Measurements from ENCODE around the gene MPP4. TPM values are rescaled to one million over a fixed set of nuclear protein-coding genes. Genes with fewer than 3 reads are reported as not detected.

The MPP4 gene
- polyA plus RNA-seq, 1 donor from 2014 or later = 0.38 TPM

DNA sequence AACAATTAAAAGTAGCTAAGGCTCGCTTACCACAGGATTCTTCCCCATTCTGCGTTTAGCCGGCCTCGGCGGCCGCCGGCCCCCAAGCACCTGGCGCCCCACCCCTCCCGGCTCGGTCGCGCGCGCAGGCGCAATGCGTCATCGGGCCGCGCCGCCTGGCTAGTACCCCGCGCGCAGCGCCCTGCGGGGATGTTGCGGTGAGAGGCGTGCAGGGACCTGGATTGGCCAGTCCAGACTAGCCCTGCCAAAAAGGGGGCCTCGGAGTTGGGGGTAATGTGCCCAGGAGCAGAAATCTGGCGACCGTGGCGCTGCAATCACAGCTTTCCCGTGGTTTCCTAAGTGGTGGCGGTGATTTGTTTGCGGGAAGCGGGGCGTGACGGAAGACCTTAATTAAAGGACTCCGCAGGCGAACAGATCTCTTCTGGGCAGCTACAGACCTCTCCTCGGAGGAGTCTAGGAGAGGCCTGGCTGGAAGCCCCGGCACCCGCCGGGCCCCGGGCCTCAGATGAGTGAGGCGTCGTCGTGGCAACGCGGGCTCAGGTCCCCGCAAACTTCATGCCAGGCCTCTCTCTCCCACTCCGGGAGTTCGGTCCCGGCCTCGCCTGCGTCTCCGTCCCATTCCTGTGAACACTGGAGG, 55.7 kb downstream of the MPP4 start:
- H3K9me3 ChIP-seq (ENCODE audit: low read length) = no peaks in the 10 kb centered on the region
- no peaks in the 10 kb centered on the region for H3K27me3 ChIP-seq (ENCODE audit: insufficient read depth, low read depth, low read length)
- H3K36me3 ChIP-seq (ENCODE audit: insufficient read depth, low read length) = no peaks in the 10 kb centered on the region
- no peaks in the 10 kb centered on the region for H3K9me2 ChIP-seq (ENCODE audit: insufficient read depth, low read length)
- peaks cover 28% of the 10 kb centered on the region for H3K79me2 ChIP-seq (replicated peaks; ENCODE audit: insufficient read depth, low read length)
- H3K9ac ChIP-seq (ENCODE audit: low read length) = peak overlapping the region; percentile 83
- H3F3A ChIP-seq (ENCODE audit: insufficient read depth, low read length, poor library complexity, severe bottlenecking) = no peaks in the 10 kb centered on the region
- no peaks in the 10 kb centered on the region for H4K20me1 ChIP-seq (ENCODE audit: insufficient read depth)
- peak overlapping the region; percentile 59 for H2AFZ ChIP-seq (ENCODE audit: low read depth, low read length)
- H3K4me2 ChIP-seq (ENCODE audit: low read length) = peak overlapping the region; percentile 53
- TF ChIP-seq EZH2 (IDR thresholded peaks at IDR 0.05; ENCODE audit: borderline replicate concordance, insufficient read depth, low read length, poor library complexity, severe bottlenecking) (no peak), RAD21 (conservative IDR thresholded peaks at IDR 0.05) (no peak), EP300 (conservative IDR thresholded peaks at IDR 0.05; ENCODE audit: poor library complexity, severe bottlenecking) (peak; percentile 65), MXI1 (conservative IDR thresholded peaks at IDR 0.05; ENCODE audit: poor library complexity, severe bottlenecking) (peak; percentile 94), TAF1 (IDR thresholded peaks at IDR 0.05; ENCODE audit: low read depth) (peak; percentile 65), POLR2AphosphoS5 (IDR thresholded peaks at IDR 0.05) (peak; percentile 91), SMC3 (conservative IDR thresholded peaks at IDR 0.05; ENCODE audit: poor library complexity) (no peak)
- TF ChIP-seq, protein P1, sequence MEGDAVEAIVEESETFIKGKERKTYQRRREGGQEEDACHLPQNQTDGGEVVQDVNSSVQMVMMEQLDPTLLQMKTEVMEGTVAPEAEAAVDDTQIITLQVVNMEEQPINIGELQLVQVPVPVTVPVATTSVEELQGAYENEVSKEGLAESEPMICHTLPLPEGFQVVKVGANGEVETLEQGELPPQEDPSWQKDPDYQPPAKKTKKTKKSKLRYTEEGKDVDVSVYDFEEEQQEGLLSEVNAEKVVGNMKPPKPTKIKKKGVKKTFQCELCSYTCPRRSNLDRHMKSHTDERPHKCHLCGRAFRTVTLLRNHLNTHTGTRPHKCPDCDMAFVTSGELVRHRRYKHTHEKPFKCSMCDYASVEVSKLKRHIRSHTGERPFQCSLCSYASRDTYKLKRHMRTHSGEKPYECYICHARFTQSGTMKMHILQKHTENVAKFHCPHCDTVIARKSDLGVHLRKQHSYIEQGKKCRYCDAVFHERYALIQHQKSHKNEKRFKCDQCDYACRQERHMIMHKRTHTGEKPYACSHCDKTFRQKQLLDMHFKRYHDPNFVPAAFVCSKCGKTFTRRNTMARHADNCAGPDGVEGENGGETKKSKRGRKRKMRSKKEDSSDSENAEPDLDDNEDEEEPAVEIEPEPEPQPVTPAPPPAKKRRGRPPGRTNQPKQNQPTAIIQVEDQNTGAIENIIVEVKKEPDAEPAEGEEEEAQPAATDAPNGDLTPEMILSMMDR (IDR thresholded peaks at IDR 0.05; ENCODE audit: poor library complexity, severe bottlenecking) = peak; percentile 37
- TF ChIP-seq, protein P2, sequence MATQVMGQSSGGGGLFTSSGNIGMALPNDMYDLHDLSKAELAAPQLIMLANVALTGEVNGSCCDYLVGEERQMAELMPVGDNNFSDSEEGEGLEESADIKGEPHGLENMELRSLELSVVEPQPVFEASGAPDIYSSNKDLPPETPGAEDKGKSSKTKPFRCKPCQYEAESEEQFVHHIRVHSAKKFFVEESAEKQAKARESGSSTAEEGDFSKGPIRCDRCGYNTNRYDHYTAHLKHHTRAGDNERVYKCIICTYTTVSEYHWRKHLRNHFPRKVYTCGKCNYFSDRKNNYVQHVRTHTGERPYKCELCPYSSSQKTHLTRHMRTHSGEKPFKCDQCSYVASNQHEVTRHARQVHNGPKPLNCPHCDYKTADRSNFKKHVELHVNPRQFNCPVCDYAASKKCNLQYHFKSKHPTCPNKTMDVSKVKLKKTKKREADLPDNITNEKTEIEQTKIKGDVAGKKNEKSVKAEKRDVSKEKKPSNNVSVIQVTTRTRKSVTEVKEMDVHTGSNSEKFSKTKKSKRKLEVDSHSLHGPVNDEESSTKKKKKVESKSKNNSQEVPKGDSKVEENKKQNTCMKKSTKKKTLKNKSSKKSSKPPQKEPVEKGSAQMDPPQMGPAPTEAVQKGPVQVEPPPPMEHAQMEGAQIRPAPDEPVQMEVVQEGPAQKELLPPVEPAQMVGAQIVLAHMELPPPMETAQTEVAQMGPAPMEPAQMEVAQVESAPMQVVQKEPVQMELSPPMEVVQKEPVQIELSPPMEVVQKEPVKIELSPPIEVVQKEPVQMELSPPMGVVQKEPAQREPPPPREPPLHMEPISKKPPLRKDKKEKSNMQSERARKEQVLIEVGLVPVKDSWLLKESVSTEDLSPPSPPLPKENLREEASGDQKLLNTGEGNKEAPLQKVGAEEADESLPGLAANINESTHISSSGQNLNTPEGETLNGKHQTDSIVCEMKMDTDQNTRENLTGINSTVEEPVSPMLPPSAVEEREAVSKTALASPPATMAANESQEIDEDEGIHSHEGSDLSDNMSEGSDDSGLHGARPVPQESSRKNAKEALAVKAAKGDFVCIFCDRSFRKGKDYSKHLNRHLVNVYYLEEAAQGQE (IDR thresholded peaks at IDR 0.05; ENCODE audit: borderline replicate concordance) = no peak
- peak overlapping the region; percentile 74 for H3K27ac ChIP-seq (ENCODE audit: low read length)
- H3K4me3 ChIP-seq (ENCODE audit: low read length) = peak overlapping the region; percentile 74

DNA sequence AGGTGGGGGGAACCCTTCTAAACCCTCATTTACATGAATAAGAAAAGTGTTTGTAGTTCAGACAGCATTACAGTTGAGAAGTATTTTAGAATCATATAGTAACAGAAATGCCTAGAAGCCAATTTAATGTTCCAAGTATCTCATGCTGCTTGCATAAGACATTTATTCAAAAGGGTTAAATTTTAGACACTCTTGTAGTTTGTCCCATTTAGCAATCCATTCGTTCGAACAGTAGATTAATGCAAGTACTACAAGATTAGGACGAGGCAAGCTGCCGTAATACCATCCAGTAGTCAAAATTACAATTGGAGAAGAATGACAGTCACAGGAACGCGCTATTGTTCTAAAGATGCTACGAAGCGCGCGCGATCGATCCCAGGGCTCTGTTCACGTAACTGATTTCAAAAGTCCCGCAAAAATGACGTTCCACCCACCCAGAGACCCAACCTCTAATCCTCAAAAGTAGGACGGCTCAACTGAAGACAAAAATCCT, 56.3 kb downstream of the MPP4 start:
- Histone ChIP-seq H3K36me3 (ENCODE audit: insufficient read depth, low read length) (no peaks in the 10 kb centered on the region), H3K9ac (ENCODE audit: low read length) (peak overlapping the region; percentile 83), H3K9me3 (ENCODE audit: low read length) (no peaks in the 10 kb centered on the region), H3K79me2 (replicated peaks; ENCODE audit: insufficient read depth, low read length) (peaks cover 28% of the 10 kb centered on the region), H3K9me2 (ENCODE audit: insufficient read depth, low read length) (no peaks in the 10 kb centered on the region), H3K27me3 (ENCODE audit: insufficient read depth, low read depth, low read length) (no peaks in the 10 kb centered on the region), H3K4me2 (ENCODE audit: low read length) (peak overlapping the region; percentile 88), H4K20me1 (ENCODE audit: insufficient read depth) (no peaks in the 10 kb centered on the region), H2AFZ (ENCODE audit: low read depth, low read length) (peak overlapping the region; percentile 59), H3K4me3 (ENCODE audit: low read length) (peak overlapping the region; percentile 74), H3F3A (ENCODE audit: insufficient read depth, low read length, poor library complexity, severe bottlenecking) (no peaks in the 10 kb centered on the region), H3K27ac (ENCODE audit: low read length) (peak overlapping the region; percentile 74)
- TF ChIP-seq, protein P1 (IDR thresholded peaks at IDR 0.05; ENCODE audit: poor library complexity, severe bottlenecking) = no peak
- TF ChIP-seq RAD21 (conservative IDR thresholded peaks at IDR 0.05) = no peak
- TF ChIP-seq EP300 (conservative IDR thresholded peaks at IDR 0.05; ENCODE audit: poor library complexity, severe bottlenecking) = no peak
- TF ChIP-seq MXI1 (conservative IDR thresholded peaks at IDR 0.05; ENCODE audit: poor library complexity, severe bottlenecking) = peak; percentile 95
- no peak for TF ChIP-seq EZH2 (IDR thresholded peaks at IDR 0.05; ENCODE audit: borderline replicate concordance, insufficient read depth, low read length, poor library complexity, severe bottlenecking)
- TF ChIP-seq POLR2AphosphoS5 (IDR thresholded peaks at IDR 0.05) = no peak
